Cardiac septum (tissue), 1 donor: ENCODE data around the gene MAD1L1. TPM values are rescaled to one million over a fixed set of nuclear protein-coding genes. Genes with fewer than 3 reads are reported as not detected.
"Not testable (repeated sequence)": the region's sequence is repeated elsewhere in the genome, so short reads cannot be mapped to it uniquely, and the experiment has no call there.

Experiments
- DNase-seq: peaks from one replicate; pipeline ENCODE4 v3.0.0-alpha.2; 2020; ENCODE audit warnings: low spot score
- intact Hi-C: fragments of 100-400 bp; cut with DNase I; formaldehyde crosslinking; loops from one replicate; pipeline ENCODE4 v1.14.0; 2022
- total RNA-seq: library from RNA; stranded (reverse); fragmentation: NEBNext Ultra II Directional; extraction: Animal tissue kit (Norgen Biotek cat#: 25700); gene quantifications from one replicate; pipeline ENCODE4 v1.2.1, GENCODE V29; 2021
- donor health status: DM: no; HTN: no; CAD: no.

The MAD1L1 gene
- total RNA-seq, 1 donor from 2014 or later = 13.5 TPM

DNA sequence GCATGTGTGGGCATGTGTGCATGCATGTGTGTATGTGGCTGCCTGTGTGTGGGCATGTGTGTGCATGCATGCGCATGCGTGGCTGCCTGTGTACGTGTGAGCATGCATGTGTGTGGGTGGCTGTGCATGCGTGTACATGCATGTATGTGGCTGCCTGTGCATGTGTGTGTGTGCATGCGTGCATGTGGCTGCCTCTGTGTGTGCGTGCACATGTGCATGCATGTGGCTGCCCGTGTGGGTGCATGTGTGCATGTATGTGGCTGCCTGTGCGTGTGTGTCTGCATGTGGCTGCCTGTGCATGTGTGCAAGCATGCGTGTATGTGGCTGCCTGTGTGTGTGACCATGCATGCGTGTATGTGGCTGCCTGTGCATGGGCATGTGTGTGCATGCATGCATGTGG is 345.5 kb downstream of the MAD1L1 start:
- intact Hi-C loops = no loop called here

DNA sequence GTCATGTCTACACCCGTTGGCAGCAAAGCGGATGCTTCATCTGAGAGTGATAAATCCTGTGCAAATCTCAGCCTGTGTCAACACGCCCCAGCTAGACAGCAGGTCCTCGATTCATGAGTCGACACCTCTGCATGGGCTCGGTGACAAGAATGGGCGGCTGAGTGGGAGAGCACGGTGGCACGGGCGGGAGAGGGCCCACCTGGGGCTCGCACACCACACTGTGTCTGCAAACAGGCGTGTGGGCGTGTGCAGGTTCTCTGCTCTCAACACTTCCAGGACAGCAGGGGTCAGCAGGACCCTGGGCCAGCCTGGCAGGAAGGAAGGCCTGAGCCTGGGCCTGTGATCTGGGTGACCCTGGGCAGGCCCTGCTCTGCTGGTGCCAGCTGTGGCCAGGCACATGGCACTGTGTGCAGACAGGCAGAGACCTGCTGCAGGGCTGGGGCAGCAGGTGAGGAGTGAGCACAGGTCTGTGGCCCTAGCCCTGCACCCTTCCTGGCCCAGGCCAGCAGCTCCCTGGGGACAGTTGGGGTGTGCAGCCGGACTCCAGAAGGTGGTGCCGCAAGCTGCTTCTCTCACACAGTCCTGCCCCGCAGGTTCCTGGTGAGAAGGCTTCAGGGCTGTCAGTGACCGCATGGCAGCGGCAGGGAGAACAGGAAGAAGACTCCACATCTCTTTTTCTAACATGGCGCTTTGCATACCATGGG is 346.2 kb downstream of the MAD1L1 start:
- intact Hi-C loops = no loop called here
- no peak for DNase-seq

More for the DNA sequence above, 345.5 kb downstream of the MAD1L1 start:
- no peak for DNase-seq

DNA sequence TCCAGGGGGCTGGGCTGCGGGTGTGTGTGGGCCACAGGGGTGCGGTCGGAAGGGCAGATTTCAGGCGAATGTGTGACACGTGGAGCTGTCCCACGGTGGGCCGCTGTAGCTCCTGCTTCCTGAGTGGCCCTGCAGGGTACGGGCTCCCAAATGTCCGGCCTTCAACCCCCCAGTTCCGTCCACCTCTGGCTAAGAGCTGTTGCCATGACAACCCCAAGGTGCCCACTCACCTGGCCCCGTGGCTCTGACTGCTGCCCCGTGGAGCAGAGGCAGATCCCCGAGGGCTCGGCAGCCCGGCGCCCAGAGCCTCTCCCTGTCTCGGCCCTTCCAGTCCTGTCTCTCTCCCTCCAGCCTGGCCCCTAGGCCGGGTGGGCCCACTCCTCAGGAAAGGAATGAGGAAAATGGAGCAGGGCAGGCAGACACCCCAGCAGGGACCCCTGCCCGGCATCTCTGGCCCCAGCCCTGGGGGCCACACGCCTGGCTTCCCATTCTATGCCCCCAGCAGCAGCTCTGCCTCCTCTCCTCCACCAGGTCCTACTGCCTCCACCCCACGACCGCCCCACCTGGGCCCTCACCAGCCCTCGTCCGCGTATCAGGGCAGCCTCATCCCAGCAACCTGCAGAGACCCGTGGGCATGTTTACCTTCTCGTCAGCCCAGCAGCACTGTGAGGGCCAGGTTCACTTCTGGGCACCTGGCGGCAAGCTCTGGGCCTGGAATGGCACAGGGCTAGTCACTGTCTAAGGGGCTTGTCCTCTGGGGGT is 347.1 kb downstream of the MAD1L1 start:
- DNase-seq = no peak
- intact Hi-C loops = no loop called here

DNA sequence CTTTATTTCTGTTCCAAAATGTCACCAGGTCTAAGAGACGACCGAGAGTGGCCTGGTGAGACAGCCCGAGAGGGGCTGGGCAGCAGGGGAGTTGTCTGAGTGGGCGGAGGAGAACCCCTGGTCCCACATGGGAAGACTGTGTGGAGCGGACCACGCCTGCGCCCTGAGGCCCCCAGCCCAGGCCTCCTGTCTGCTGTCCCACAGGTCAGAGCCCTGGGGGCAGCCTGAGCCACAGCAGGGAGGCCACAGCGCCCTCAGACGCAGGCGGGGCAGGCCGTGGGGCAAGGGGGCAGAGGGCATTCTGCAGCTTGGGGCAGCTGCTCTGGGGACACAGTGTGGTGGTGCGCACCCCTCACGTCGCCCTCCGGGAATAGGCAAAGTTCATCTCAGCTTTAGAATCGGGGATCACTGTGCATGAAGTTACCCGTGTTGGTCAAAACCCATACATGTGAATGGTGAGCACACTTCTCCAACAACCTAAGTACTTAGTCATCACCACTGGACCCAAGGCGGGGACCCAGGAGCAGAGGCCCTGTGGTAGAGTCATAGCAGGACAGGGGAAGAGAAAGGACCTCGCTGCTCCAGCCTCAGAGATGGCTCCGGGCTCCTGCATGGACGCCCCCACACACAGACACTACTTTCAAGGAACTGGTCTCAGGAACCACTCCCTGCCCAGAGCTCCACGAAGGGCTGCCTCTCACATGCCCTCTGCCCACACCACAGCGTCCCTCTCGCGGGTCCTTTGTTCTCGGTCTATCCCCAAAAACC is 348.0 kb downstream of the MAD1L1 start:
- intact Hi-C loops = no loop called here
- no peak for DNase-seq

DNA sequence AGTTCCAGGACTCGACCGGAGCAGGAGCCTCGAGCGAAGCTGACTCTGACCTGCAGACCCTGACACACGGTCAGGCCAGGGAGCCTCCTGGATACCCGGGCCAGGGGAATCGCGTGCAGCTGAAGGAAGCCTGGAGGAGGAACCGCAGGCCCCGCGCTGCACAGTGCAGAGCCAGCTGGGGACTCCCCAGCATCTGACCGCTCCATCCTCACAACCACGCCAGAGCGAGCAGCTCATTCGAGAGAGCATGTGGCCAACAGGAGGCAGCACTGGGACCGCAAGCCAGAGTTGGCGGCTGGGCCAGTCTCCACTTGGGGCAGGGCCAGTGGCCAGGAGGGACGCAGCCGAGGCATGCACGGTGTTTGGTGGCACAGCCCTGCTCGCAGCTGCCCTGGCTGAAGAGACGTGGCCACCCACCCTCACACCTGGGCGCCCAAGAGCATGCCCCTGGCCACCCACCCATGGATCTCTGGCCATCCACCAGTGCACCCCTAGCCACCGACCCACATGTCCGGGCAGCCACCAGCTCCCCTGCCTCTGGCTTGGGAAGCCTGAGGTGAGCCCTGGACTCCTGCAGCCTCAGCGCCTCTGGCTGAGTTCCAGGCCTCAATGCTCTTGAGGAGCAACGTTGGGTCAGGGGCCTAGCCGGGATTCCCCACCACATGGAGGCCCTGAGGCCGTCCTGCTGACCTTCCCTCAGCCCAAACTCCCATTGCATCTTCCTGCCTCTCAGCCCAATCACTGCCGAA is 348.7 kb downstream of the MAD1L1 start:
- DNase-seq = no peak

DNA sequence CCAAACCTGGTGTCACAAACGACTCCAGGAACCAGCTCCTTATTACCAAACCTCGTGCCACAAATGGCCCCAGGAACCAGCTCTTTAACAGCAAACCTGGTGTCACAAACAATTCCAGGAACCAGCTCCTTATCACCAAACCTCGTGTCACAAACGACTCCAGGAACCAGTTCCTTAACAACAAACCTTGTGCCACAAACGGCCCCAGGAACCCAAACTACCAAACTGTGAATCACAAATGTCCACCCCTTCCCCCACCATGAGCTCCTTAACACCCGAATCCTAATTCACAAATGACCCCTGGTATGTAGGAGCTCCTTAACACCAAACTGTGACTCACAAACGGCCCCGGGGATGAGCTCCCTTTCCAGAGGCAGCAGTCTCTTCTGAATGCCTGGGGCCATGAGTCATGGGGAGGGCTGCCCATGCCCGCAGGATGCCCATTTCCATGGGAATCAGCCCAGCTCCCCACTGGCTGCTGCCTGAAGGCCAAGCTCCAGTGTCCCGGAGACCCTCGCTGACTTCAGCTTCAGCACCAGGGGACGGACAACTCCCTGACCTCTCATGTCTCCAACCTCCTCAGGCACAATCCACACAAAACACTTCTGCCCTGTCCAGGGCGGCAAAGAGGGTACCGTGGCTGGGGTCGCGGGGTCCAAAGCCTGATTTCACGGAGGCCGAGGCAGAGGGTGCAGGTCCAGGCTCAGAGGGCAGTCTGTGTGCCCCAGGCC is 349.5 kb downstream of the MAD1L1 start:
- intact Hi-C loops = no loop called here
- no peak for DNase-seq

More for the DNA sequence above, 348.7 kb downstream of the MAD1L1 start:
- intact Hi-C loops = no loop called here

DNA sequence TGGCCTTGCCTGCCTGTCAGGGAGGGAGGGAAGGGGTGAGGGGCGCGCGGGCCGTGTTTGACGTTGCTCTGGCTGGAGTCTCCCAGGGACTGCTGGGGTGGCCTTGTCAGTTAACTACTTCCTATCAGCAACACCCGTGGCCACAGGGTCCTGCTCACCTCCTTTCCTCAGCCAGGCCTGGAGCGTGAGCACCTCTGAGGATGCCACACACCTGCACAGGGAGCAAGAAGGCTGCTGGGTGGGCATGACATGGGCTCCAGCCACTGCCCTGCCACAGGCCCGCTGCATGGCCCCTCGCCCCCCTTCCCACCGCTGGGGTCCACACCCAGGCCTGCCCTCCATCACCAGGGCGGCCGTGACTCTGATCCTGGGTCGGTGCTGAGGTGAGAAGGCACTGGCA is 350.3 kb downstream of the MAD1L1 start:
- DNase-seq = no peak
- intact Hi-C loops = no loop called here

DNA sequence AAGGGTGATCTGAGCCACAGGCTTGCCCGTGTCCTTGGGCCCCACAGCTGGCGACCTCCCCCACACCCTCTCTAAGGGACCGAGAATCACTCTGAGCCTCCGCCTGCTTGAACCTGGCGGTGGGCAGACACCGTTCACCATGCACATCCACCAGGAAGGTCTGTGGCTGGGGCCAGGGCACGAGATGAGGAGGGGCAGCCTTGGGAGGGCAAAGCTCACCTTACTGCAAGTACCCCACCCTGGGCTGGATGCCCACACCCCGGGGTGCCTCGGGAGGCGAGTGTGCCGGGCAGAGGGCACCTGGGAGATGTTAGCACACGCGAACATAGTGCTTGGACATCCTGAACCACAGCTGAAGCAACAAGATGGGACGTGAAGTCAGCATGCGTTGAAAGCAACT is 350.8 kb downstream of the MAD1L1 start:
- no peak for DNase-seq

DNA sequence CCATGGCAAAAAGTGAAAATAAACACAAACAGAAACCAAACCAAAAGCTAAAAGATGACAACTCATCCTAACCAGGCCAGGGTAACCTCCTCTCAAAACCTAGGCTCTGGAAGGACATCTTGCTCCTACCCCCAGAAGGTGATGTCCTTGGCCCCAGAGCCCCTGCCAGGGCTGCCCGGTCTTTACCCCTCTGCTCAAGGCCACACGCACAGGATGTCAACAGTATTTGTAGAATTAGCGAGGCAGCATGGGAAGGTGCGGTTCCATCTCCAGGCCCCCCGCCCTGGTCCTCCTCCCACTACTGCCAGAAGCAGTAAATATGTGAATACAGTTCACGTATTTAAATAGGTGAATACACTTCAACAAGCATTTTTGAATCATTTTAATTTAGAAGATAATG is 356.1 kb downstream of the MAD1L1 start:
- DNase-seq, intact Hi-C loops: not testable (repeated sequence)

More for the DNA sequence above, 350.8 kb downstream of the MAD1L1 start:
- intact Hi-C loops = no loop called here

DNA sequence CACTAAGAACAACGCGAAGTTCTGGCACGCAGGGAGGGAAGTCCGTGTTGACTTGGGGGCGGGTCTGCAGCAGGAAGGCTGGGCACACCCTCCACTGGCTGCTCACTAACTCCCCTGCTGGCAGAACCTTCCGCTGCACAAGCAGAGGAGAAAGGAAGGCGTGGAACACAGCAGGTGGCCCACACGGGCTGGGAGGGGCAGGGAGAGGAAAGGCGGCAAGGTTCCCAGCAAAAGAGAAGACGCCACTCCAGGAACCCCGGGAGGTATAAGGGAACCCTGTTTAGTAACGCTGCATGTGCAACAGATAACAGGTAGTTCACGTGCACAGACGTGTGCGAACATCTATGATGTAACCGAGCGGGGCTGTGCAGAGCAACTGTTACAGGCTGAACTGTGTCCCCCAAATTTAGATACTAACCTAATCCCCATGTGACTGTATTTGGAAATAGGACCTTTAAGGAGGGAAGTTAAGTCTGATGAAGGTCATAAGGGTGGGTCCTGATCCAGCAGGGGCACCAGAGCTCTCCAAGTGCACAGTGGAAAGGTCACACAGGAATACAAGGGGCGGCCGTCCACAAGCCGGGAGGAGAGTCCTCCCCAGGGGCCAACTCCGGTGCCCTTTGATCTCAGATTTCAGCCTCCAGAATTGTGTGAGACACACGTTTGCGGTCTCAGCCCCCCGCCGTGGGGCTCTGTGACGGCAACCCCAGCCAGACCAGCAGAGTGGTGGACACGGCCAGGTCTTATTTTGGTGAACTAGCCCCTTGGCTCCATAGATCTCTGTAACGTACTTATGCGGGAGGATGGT is 357.1 kb downstream of the MAD1L1 start:
- DNase-seq, intact Hi-C loops: not testable (repeated sequence)

DNA sequence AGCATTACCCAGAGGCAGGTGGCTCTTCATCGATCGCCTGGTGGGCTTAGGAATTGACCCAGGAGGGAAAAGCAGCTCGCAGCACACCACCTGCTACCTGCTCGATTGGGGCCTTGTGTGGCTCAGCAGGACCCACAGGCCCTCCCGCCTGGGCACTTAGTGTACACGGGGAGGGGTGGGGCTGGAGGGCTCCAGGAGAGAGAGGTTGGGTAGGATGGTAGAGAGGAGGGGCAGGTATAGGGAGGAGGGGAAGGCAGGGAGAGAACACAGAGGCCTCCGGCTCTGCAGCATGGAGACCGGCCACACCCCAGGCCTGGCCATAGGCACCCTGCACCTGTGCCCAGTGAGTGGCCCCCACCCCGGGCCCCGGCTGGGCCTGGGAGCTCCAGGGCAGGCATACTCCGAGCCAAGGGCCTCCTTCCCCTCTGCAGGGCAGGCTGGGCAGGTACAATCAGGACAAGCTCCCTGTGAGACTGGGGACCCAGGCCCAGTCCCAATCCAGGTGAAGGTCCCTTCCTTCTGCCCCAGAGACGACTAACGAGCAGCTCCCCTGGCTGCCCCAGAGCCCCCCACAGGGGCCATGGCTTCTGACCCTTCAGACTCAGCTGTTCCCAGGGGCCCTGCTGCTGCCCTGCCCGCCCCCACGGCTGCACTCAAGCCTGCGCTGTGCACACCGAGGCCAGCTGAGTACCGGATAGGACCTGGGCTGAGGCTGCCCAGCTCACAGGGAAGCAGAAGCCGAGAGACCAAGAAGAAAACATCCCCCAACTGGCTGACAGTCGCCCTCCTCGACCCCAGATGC is 358.0 kb downstream of the MAD1L1 start:
- DNase-seq, intact Hi-C loops: not testable (repeated sequence)

DNA sequence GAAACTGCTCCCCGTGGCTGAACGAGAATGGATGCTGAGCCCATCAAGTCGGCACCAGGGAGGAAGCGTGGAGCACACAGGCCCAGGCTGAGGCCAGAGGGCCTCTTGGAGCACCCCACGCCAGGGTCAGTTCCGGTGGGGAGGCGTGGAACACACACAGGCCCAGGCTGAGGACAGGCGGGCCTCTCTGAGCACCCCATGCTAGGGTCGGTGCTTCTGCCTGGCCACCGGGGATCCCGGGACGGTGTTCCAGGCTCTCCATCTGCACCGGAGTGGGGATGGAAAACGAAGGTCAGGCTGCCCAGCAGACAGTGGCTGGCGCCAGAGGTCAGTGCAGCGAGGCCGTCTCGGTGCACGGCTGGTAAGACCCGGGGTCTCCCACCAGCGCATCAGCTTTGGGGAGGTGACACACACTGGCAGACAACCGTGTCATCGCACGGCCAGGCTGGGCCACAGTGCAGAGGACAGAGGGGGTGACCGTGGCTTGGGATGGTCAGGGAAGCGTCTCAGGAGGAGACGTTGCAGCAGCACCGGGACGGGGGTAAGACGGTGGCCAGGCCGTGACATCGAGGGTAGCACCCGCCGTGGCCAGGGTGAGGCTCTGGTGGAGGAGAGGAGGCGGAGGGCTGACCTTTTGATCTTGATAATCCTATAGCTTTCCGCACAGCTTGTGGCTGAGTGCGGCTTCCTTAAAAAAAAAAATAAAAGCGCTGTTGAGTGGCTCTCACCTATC is 358.7 kb downstream of the MAD1L1 start:
- intact Hi-C loops = no loop called here
- no peak for DNase-seq

DNA sequence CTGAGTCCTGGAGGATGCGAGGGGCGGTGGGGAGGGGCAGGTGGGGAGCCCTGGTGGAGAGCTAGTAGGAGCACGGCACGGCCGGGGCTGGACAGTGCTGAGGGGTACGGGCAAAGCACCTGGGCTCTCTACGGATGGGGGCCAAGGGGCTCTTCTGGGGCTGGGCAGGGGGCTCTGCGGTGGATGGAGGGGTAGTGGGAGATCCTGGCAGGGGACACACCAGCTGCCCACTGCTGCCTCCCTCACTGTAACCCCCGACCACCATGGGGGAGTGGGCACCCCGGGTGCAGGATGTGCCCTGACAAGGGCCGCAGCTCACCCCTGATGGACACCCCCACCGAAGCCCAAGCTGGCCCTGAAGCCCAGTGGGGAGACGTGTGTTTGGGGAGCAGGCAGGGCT is 359.3 kb downstream of the MAD1L1 start:
- intact Hi-C loops = no loop called here
- DNase-seq = no peak

DNA sequence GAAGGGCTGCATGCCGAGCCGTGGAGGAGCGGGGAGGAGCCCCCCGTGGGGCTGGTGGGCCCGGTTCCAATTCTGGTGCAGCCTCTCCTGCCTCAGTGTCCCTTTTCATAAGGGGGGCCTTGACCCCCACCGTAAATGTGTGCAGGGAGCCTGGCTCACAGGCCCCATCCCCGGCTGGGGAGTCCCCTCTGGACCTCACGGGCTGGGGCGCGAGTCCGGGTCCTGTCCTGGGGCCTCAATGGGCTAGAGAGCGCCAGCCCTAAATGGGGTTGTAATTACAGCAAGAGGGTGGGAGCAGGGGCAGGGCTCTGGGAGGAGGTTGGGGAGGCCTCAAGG is 359.7 kb downstream of the MAD1L1 start:
- intact Hi-C loops = no loop called here
- DNase-seq = no peak

DNA sequence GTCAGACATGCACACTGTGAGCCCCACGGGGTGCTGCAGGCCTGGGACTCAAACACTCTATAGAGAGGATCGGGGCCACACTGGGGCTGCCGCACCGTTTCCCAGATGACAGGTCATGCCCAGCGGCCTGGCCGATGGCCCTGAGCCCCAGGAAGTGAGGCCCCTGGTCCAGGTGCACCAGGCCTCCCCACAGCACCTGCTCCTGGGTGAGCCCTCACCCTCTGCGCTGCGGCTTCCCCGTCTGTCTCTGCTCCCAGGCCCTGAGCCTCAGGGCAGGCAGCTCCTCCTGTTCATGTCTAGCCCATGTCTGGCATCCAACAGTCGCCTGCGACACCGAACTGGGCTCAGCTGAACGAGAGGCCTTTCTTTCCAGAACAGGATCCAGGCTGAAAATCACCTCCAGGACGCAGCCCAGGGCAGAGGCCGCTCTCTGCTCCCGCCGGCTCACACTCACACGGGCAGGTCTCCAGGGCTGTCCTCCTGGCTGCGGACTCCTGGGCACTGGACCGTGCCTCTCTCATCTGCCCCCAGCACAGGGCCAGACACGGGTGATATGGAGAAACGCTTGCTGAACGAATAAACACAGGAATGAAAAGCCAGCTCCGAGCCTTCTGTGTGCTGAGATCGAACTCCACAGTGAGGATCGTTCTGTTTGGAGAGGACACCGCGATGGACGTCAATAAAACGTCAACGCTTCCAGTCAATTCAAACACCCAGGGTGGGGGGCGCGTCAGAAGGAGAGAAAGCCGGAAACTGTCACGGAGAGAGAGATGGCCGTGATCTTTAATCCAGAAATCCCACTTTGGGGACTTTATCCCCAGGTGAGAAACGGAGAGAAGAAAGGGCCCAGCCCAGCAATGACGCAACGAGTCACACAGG is 360.3 kb downstream of the MAD1L1 start:
- no peak for DNase-seq
- intact Hi-C loops = no loop called here
